Prostate gland (tissue), 2 donors: ENCODE data around the gene PADI1. TPM values are rescaled to one million over a fixed set of nuclear protein-coding genes. Genes with fewer than 3 reads are reported as not detected.

Experiments
- DNase-seq: peaks from one replicate; pipeline ENCODE4 v3.0.0-alpha.2; 2019; ENCODE audit warnings: low spot score
- H3K27ac ChIP-seq, 2 donors: fragments of 200-600 bp; sonication (generic); 2 replicates each; pipeline ENCODE4 v1.5.1; 2017 to 2019
- H3K27me3 ChIP-seq: fragments of 200-600 bp; sonication (generic); replicated peaks from 2 replicates; pipeline ENCODE4 v1.5.1; 2019; ENCODE audit not compliant: insufficient read depth
- H3K36me3 ChIP-seq, 2 donors: fragments of 200-600 bp; sonication (generic); 1 replicate in 1 of 2; 2 replicates in 1 of 2; pipeline versions ENCODE4 v1.5.1 to v1.8.1; 2017 to 2019
- H3K4me1 ChIP-seq: fragments of 200-600 bp; sonication (generic); replicated peaks from 2 replicates; pipeline ENCODE4 v1.5.1; 2019
- H3K4me3 ChIP-seq, 2 donors: fragments of 200-600 bp; sonication (generic); 2 replicates each; pipeline ENCODE4 v1.5.1; 2017 to 2019
- H3K9me3 ChIP-seq: fragments of 200-600 bp; sonication (generic); 2 replicates; pipeline ENCODE4 v1.5.1; 2017
- CTCF ChIP-seq, 4 experiments: fragments of 200-600 bp in 2 of 4; fragments of 450-650 bp in 2 of 4; sonication (generic) in 2 of 4; IDR thresholded peaks; 1 replicate in 3 of 4; 2 replicates in 1 of 4; pipeline ENCODE4 v1.5.1; 2016 to 2019; ENCODE audit warnings: antibody characterized with exemption in 4 of 4, mild to moderate bottlenecking in 2 of 4, moderate library complexity in 2 of 4
- POLR2A ChIP-seq: fragments of 450-650 bp; IDR thresholded peaks from one replicate; pipeline ENCODE4 v1.6.1; 2016; ENCODE audit warnings: antibody characterized with exemption, mild to moderate bottlenecking
- POLR2AphosphoS5 ChIP-seq: sonication (generic); formaldehyde crosslinking; IDR thresholded peaks from one replicate; pipeline ENCODE4 v1.6.1; 2017; ENCODE audit warnings: antibody characterized with exemption
- WGBS: methylation state at CpG from one replicate; pipeline ENCODE4 v1.1.5; 2018; 5-methylcytosine and 5-hydroxymethylcytosine counted together
- intact Hi-C: fragments of 100-400 bp; cut with DNase I; formaldehyde crosslinking; loops from one replicate; pipeline ENCODE4 v1.14.2; 2022
- total RNA-seq, 2 donors: library from RNA; depleted of rRNA; stranded (reverse); fragments of >200 nt; gene quantifications; one replicate each; pipeline ENCODE4 v1.1.0, GENCODE V29; 2016

Gene PADI1
- total RNA-seq, 2 donors from 2014 or later: 0.18 to 0.34 TPM

GRCh38 chr1:17264470-17264869 is 59.5 kb downstream of the PADI1 start:
- H3K9me3 ChIP-seq: no peaks in the 10 kb centered on the region
- no peak overlapping the region for H3K27ac ChIP-seq
- no peaks in the 10 kb centered on the region for H3K36me3 ChIP-seq
- no peaks in the 10 kb centered on the region for H3K27me3 ChIP-seq
- DNase-seq: no peak
- TF ChIP-seq POLR2AphosphoS5 (no peak), CTCF (IDR thresholded peaks at IDR 0.05) (no peak), POLR2A (no peak)
- intact Hi-C loops: no loop called here
- H3K4me3 ChIP-seq: no peak overlapping the region
- 71% methylated on average over 5 of the region's 5 CpGs for WGBS
- no peaks in the 10 kb centered on the region for H3K4me1 ChIP-seq

- TF ChIP-seq CTCF (IDR thresholded peaks at IDR 0.05) (peak in 1 of 4 experiments; percentile 11), POLR2A (no peak), POLR2AphosphoS5 (no peak)
- no peaks in the 10 kb centered on the region for H3K27me3 ChIP-seq
- H3K4me3 ChIP-seq: no peak overlapping the region
- no peaks in the 10 kb centered on the region for H3K36me3 ChIP-seq
- no peak overlapping the region for H3K27ac ChIP-seq
- no peaks in the 10 kb centered on the region for H3K9me3 ChIP-seq
- no peak for DNase-seq
- intact Hi-C loops: no loop called here
- H3K4me1 ChIP-seq: no peaks in the 10 kb centered on the region
- 74% methylated on average over 2 of the region's 2 CpGs for WGBS
Observed at GRCh38 chr1:17265162-17265561, 60.2 kb downstream of the PADI1 start.

GRCh38 chr1:17265950-17266349 is 61.0 kb downstream of the PADI1 start:
- Histone ChIP-seq H3K36me3 (no peaks in the 10 kb centered on the region), H3K4me1 (no peaks in the 10 kb centered on the region), H3K9me3 (no peaks in the 10 kb centered on the region), H3K27me3 (no peaks in the 10 kb centered on the region), H3K27ac (no peak overlapping the region), H3K4me3 (no peak overlapping the region)
- no peak for DNase-seq
- 95% methylated on average over 4 of the region's 4 CpGs for WGBS
- TF ChIP-seq POLR2A (no peak), CTCF (IDR thresholded peaks at IDR 0.05) (no peak), POLR2AphosphoS5 (no peak)
- intact Hi-C loops: no loop called here

- DNase-seq: no peak
- no peak for TF ChIP-seq POLR2A
- no peak for TF ChIP-seq POLR2AphosphoS5
- TF ChIP-seq CTCF (IDR thresholded peaks at IDR 0.05): no peak
- Histone ChIP-seq H3K4me3 (no peak overlapping the region), H3K4me1 (no peaks in the 10 kb centered on the region), H3K27ac (no peak overlapping the region), H3K36me3 (no peaks in the 10 kb centered on the region), H3K27me3 (no peaks in the 10 kb centered on the region), H3K9me3 (no peaks in the 10 kb centered on the region)
- intact Hi-C loops: no loop called here
- 89% methylated on average over 23 of the region's 23 CpGs for WGBS
Observed at GRCh38 chr1:17270891-17271765, 66.2 kb downstream of the PADI1 start.

- no peaks in the 10 kb centered on the region for H3K9me3 ChIP-seq
- no peaks in the 10 kb centered on the region for H3K27me3 ChIP-seq
- no peak overlapping the region for H3K27ac ChIP-seq
- no peak for TF ChIP-seq POLR2AphosphoS5
- TF ChIP-seq POLR2A: no peak
- no peak for TF ChIP-seq CTCF (IDR thresholded peaks at IDR 0.05)
- intact Hi-C loops: no loop called here
- no peaks in the 10 kb centered on the region for H3K4me1 ChIP-seq
- no peak for DNase-seq
- H3K36me3 ChIP-seq: no peaks in the 10 kb centered on the region
- no peak overlapping the region for H3K4me3 ChIP-seq
- WGBS: 93% methylated on average over 6 of the region's 6 CpGs
Observed at GRCh38 chr1:17272066-17272465, 67.1 kb downstream of the PADI1 start.
